Uterus (tissue), 2 donors: Measurements from ENCODE around the gene ZMYND8.

Experiments
- CTCF ChIP-seq, 4 experiments: fragments of 200-600 bp in 2 of 4; fragments of 450-650 bp in 2 of 4; sonication (generic) in 2 of 4; IDR thresholded peaks; one replicate each; pipeline ENCODE4 v1.5.1; 2016 to 2019; ENCODE audit warnings: antibody characterized with exemption in 4 of 4, mild to moderate bottlenecking in 2 of 4, moderate library complexity in 1 of 4
- POLR2A ChIP-seq, 2 donors: fragments of 450-650 bp; IDR thresholded peaks; one replicate each; pipeline ENCODE4 v1.6.1; 2016; ENCODE audit warnings: antibody characterized with exemption in 2 of 2, mild to moderate bottlenecking in 1 of 2, moderate library complexity in 1 of 2

- TF ChIP-seq CTCF (IDR thresholded peaks at IDR 0.05) (no peak), POLR2A (IDR thresholded peaks at IDR 0.05) (no peak)
Measured at GRCh38 chr20:47195573-47195972, 160.9 kb downstream of the ZMYND8 start.
